ENCODE measurements around the gene ITPK1. TPM values are rescaled to one million over a fixed set of nuclear protein-coding genes. Genes with fewer than 3 reads are reported as not detected.

Gene ITPK1
- total RNA-seq, 4 donors from 2014 or later = 32.6 to 94.9 (median 54.6) TPM

DNA sequence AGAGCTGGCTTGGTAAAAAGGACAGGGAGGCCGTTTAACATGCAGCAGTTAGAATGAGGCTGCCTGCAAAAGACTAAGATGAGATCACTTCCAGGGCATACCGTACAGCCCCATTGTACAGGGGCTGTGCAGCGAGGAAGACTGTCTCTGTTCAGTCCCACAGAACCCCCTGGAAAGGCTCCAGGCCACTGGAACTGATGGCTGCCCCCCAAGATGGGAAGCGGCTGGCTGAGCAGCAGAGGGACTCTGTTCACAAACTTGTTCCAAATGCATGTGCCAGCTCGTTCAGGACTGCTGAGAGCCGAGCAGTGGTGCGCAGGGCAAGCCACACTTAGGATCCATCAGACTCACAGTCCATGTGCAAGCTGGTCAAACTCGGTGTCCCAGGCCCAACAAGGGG, 109.9 kb downstream of the ITPK1 start:
- TF ChIP-seq, protein P1, sequence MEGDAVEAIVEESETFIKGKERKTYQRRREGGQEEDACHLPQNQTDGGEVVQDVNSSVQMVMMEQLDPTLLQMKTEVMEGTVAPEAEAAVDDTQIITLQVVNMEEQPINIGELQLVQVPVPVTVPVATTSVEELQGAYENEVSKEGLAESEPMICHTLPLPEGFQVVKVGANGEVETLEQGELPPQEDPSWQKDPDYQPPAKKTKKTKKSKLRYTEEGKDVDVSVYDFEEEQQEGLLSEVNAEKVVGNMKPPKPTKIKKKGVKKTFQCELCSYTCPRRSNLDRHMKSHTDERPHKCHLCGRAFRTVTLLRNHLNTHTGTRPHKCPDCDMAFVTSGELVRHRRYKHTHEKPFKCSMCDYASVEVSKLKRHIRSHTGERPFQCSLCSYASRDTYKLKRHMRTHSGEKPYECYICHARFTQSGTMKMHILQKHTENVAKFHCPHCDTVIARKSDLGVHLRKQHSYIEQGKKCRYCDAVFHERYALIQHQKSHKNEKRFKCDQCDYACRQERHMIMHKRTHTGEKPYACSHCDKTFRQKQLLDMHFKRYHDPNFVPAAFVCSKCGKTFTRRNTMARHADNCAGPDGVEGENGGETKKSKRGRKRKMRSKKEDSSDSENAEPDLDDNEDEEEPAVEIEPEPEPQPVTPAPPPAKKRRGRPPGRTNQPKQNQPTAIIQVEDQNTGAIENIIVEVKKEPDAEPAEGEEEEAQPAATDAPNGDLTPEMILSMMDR (IDR thresholded peaks at IDR 0.05) = no peak
- no peak for DNase-seq (ENCODE audit: low spot score)
- no peak for ATAC-seq (ENCODE audit: low FRiP score)

DNA sequence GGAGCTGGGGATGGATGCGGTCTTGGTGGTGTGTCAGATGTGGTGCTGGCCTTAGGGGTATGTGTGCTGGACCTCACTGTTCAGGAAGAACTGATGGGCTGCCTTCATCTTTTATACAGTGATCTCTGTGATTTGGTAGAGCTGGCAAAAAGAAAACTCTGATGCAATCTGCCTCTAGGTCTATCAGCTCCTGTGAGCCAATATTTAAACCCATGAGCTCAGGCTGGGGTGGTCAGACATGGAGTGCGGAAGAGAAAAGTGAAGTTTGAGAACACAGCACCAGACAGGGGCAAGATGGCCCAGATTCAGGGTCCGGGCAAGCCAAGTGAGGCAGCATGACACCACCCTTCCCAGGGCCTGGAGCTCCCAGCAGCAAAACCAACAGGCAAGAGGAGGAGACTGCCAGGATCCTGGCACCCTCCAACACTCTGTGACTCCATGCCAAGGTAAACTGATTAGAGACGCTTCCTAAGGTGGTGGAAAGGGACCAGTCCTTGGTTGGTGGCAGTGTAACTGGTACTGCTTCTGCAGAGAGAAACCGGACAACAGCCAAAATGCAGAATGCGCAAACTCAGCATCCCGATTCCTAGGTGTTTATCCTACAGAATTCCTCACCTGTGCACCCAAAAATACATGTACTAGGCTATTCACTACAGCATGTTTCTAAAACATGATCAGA, 110.5 kb downstream of the ITPK1 start:
- no peak for ATAC-seq (ENCODE audit: low FRiP score)
- TF ChIP-seq, protein P1 (IDR thresholded peaks at IDR 0.05) = no peak

DNA sequence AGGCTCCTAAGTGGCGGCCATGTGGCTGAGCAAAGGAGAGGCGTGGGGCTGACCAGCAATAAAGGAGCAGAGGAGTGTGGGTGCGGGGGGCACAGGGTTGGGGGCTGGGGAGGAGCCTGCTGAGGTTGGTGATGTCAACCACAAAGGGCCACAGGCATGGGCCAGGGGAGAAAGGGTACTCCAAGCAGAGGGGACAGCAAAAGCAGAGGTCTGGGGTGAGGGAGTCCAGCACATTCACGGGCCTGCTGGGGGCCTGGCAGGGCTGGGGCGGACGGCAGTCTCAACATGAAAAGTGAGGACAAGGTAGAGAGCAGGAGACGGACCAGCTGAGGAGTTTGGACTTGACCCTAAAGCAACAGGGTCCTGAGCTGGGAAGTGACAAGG, 111.0 kb downstream of the ITPK1 start:
- DNase-seq (ENCODE audit: low spot score) = no peak
- no peak for ATAC-seq (ENCODE audit: low FRiP score)
- TF ChIP-seq, protein P1 (IDR thresholded peaks at IDR 0.05) = no peak

More for the DNA sequence above, 110.5 kb downstream of the ITPK1 start:
- no peak for DNase-seq (ENCODE audit: low spot score)

DNA sequence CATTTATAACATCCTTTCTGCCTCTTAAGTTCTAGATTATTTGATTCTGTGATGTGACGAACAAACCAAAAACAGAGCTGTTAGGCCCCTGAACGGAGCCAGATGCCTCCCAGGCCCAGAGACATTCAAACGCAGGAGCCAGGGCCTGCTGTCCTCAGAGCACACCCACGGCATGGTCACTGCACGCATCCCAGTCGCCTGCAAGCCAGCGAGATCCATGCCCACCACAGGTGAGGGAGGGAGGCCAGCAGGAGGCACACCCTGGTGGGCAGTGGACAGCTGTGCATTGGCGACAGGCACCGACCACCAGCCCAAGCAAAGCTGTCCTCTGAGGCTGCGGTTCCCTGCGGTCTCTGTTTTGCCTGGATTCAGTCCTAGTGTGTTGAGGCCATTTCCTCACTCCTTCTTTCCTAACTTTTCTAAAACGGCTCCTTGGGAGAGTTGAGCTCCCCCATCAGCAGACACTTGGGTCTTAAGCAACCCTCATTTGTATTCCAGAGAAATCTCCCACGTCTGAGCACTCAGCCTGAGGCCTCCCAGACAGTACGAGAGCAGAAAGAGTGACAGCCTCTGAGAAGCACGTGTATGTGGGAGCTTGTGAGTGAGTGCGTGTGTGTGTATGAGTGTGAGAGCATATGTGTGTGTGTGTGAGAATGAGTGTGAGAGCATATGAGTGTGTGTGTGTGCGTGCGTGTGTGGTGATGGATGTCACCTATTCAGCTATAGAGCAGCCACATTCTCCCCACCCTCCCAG, 111.6 kb downstream of the ITPK1 start:
- ATAC-seq (ENCODE audit: low FRiP score) = peak; percentile 30
- DNase-seq (ENCODE audit: low spot score) = no peak
- TF ChIP-seq, protein P1 (IDR thresholded peaks at IDR 0.05) = no peak

DNA sequence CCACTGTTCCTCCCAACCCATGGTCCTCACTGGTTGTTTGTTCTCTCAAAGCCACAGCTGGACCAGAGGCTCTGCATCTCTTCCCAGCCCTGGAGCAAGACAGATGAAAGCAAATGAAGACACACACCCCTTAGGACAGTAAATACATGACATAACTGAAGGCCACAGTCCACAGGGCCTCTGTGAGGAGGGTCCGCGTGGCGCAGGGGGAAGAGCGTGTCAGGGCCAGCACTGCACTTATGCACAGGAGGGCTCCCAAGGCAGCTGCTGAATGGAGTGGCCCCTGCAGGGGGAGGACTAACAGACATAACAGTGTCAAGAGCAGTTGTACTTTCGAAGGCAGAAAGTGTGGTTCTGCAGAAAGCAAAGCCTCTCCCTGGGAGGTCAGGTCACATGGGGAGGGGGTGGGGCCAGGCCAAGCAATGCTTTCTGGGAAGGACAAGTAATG, 112.8 kb downstream of the ITPK1 start:
- TF ChIP-seq, protein P1 (IDR thresholded peaks at IDR 0.05) = no peak
- ATAC-seq (ENCODE audit: low FRiP score) (no peak), DNase-seq (ENCODE audit: low spot score) (no peak)

DNA sequence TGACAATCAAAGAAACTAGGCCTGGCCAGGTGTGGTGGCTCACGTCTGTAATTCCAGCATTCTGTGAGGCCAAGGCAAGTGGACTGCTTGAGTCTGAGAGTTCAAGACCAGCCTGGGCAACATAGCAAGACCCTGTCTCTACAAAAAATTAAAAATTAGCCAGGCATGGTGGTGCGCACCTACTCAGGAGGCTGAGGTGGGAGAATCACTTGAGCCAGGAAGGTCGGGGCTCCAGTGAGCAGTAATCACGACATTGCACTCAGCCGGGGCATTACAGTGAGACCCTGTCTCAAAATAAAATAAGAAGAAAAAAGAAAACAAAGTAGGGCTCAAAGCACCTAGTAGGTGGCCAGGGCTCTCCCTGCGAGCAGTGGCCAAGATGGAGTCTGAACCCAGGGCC, 113.7 kb downstream of the ITPK1 start:
- ATAC-seq (ENCODE audit: low FRiP score) (no peak), DNase-seq (ENCODE audit: low spot score) (no peak)
- TF ChIP-seq, protein P1 (IDR thresholded peaks at IDR 0.05) = no peak
